GM23248 (cell line): Measurements from ENCODE around the gene C20orf141. TPM values are rescaled to one million over a fixed set of nuclear protein-coding genes. Genes with fewer than 3 reads are reported as not detected.

Experiments used
- DNase-seq: peaks from one replicate; pipeline ENCODE4 v3.0.0-alpha.2; 2015
- H2AFZ ChIP-seq: fragments of 200-600 bp; sonication (generic); 2 replicates; pipeline ENCODE4 v1.6.1; 2016; ENCODE audit warnings: antibody characterized with exemption
- H3F3A ChIP-seq: fragments of 200-600 bp; sonication (generic); 2 replicates; pipeline ENCODE4 v1.6.1; 2016; ENCODE audit warnings: mild to moderate bottlenecking, antibody characterized with exemption, mixed run types; ENCODE audit not compliant: insufficient read depth
- H3K27ac ChIP-seq: fragments of 200-600 bp; sonication (generic); 2 replicates; pipeline ENCODE4 v1.5.1; 2016; ENCODE audit warnings: mild to moderate bottlenecking
- H3K27me3 ChIP-seq: fragments of 200-600 bp; sonication (generic); replicated peaks from 2 replicates; pipeline ENCODE4 v1.6.1; 2016; ENCODE audit warnings: mild to moderate bottlenecking; ENCODE audit not compliant: insufficient read depth
- H3K36me3 ChIP-seq: fragments of 200-600 bp; sonication (generic); 2 replicates; pipeline ENCODE4 v1.6.1; 2016; ENCODE audit warnings: low read depth, mild to moderate bottlenecking
- H3K4me1 ChIP-seq: fragments of 200-600 bp; sonication (generic); 2 replicates; pipeline ENCODE4 v1.6.1; 2016; ENCODE audit warnings: mild to moderate bottlenecking; ENCODE audit not compliant: insufficient read depth
- H3K4me2 ChIP-seq: fragments of 200-600 bp; sonication (generic); one replicate; pipeline ENCODE4 v1.6.1; 2016; ENCODE audit warnings: mild to moderate bottlenecking; ENCODE audit not compliant: unreplicated experiment
- H3K4me3 ChIP-seq: fragments of 200-600 bp; sonication (generic); 2 replicates; pipeline ENCODE4 v1.5.1; 2016; ENCODE audit warnings: mild to moderate bottlenecking
- H3K79me2 ChIP-seq: fragments of 200-600 bp; sonication (generic); 2 replicates; pipeline ENCODE4 v1.6.1; 2016; ENCODE audit warnings: mild to moderate bottlenecking; ENCODE audit not compliant: insufficient read depth
- H3K9ac ChIP-seq: fragments of 200-600 bp; sonication (generic); 2 replicates; pipeline ENCODE4 v1.6.1; 2016; ENCODE audit warnings: mild to moderate bottlenecking
- H3K9me2 ChIP-seq: fragments of 200-600 bp; sonication (generic); 2 replicates; pipeline ENCODE4 v1.6.1; 2016; ENCODE audit warnings: mixed run types, mild to moderate bottlenecking, moderate library complexity; ENCODE audit not compliant: insufficient read depth
- H3K9me3 ChIP-seq: fragments of 200-600 bp; sonication (generic); one replicate; pipeline ENCODE4 v1.6.1; 2017; ENCODE audit warnings: low read depth
- H4K20me1 ChIP-seq: fragments of 200-600 bp; sonication (generic); 2 replicates; pipeline ENCODE4 v1.6.0; 2016; ENCODE audit not compliant: insufficient read depth
- EZH2 ChIP-seq: fragments of 200-600 bp; sonication (generic); IDR thresholded peaks from 2 replicates; pipeline ENCODE4 v1.6.1; 2018; ENCODE audit warnings: antibody characterized with exemption, mild to moderate bottlenecking; ENCODE audit not compliant: insufficient read depth, poor library complexity, severe bottlenecking
- EZH2phosphoT487 ChIP-seq: fragments of 200-600 bp; sonication (generic); IDR thresholded peaks from 2 replicates; pipeline ENCODE4 v1.6.1; 2018; ENCODE audit warnings: antibody characterized with exemption, moderate library complexity, mild to moderate bottlenecking, low read depth; ENCODE audit not compliant: insufficient read depth
- WGBS, 2 experiments: methylation state at CpG; one replicate each; pipeline ENCODE4 v1.1.6; 2015 to 2017; ENCODE audit warnings: low lambda C conversion rate in 2 of 2, low coverage in 1 of 2; ENCODE audit errors: missing lambda C conversion rate in 2 of 2; 5-methylcytosine and 5-hydroxymethylcytosine counted together
- in situ Hi-C: fragments of 300-500 bp; cut with MboI; formaldehyde crosslinking; loops from 2 replicates; pipeline ENCODE4 v1.15.0; 2020
- polyA plus RNA-seq: library from polyadenylated mRNA; unstranded; fragments of >200 nt; fragmentation: Nextera tagmentation; extraction: Ambion mirVana; gene quantifications from 2 replicates; pipeline ENCODE4 v1.2.1, GENCODE V29; 2016
- total RNA-seq: library from RNA; depleted of rRNA; stranded (reverse); fragments of >200 nt; shearing (Covaris generic); gene quantifications from 2 replicates; pipeline ENCODE4 v1.2.3, GENCODE V29; 2014

Gene C20orf141
- total and polyA plus RNA-seq, 2 experiments from 2014 or later = not detected

GRCh38 chr20:2840967-2841531, 26.3 kb downstream of the C20orf141 start:
- peak; percentile 85 for DNase-seq
- WGBS, 2 experiments = 1% methylated on average over 25 to 33 of the region's 33 CpGs
- Histone ChIP-seq H3F3A (no peaks in the 10 kb centered on the region), H3K4me3 (peak overlapping the region; percentile 90), H3K79me2 (peaks cover 40% of the 10 kb centered on the region), H2AFZ (peak overlapping the region; percentile 93), H3K36me3 (no peaks in the 10 kb centered on the region), H3K9ac (peak overlapping the region; percentile 87), H3K27ac (peak overlapping the region; percentile 57), H3K9me2 (no peaks in the 10 kb centered on the region), H3K4me1 (no peaks in the 10 kb centered on the region), H4K20me1 (no peaks in the 10 kb centered on the region), H3K9me3 (no peaks in the 10 kb centered on the region), H3K4me2 (peak overlapping the region; percentile 87), H3K27me3 (no peaks in the 10 kb centered on the region)
- TF ChIP-seq EZH2 (no peak), EZH2phosphoT487 (no peak)
- in situ Hi-C loops = no loop called here

GRCh38 chr20:2845607-2846006, 30.8 kb downstream of the C20orf141 start:
- Histone ChIP-seq H4K20me1 (no peaks in the 10 kb centered on the region), H2AFZ (no peak overlapping the region), H3K4me1 (no peaks in the 10 kb centered on the region), H3K9me2 (no peaks in the 10 kb centered on the region), H3F3A (no peaks in the 10 kb centered on the region), H3K4me2 (no peak overlapping the region), H3K79me2 (peaks cover 30% of the 10 kb centered on the region), H3K27ac (no peak overlapping the region), H3K9me3 (no peaks in the 10 kb centered on the region), H3K4me3 (no peak overlapping the region), H3K9ac (no peak overlapping the region), H3K36me3 (no peaks in the 10 kb centered on the region), H3K27me3 (no peaks in the 10 kb centered on the region)
- DNase-seq = no peak
- TF ChIP-seq EZH2phosphoT487 (no peak), EZH2 (no peak)
- in situ Hi-C loops = no loop called here
- WGBS, 2 experiments = 91 to 100% methylated on average over 2 of the region's 2 CpGs

GRCh38 chr20:2846698-2847097, 31.9 kb downstream of the C20orf141 start:
- Histone ChIP-seq H3K4me2 (no peak overlapping the region), H3K36me3 (no peaks in the 10 kb centered on the region), H3K4me1 (no peaks in the 10 kb centered on the region), H3K27ac (no peak overlapping the region), H3K9me3 (no peaks in the 10 kb centered on the region), H3K79me2 (peaks cover 25% of the 10 kb centered on the region), H4K20me1 (no peaks in the 10 kb centered on the region), H3F3A (no peaks in the 10 kb centered on the region), H3K9me2 (no peaks in the 10 kb centered on the region), H2AFZ (no peak overlapping the region), H3K4me3 (no peak overlapping the region), H3K27me3 (no peaks in the 10 kb centered on the region), H3K9ac (no peak overlapping the region)
- in situ Hi-C loops = no loop called here
- WGBS, 2 experiments = 84 to 89% methylated on average over 5 of the region's 5 CpGs
- no peak for TF ChIP-seq EZH2
- no peak for TF ChIP-seq EZH2phosphoT487
- no peak for DNase-seq

DNA sequence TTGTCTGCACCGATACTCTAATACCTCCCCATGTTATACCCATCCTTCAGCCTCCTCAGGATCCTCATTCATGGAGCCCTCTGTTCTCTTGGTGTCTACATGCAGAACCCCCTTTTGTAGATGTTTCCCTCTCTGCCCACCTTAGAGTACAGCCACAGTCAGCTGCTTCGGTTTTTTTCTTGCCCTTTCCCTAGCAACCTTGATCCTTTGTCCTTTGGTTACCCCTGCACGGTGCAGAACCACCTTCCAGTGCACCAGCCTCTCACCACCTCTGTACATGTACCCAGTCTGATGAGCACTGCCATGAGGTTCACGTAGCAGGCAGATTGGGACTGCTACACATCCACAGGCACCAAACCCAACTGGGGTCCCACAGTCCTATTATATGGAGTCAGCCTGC, 33.0 kb downstream of the C20orf141 start:
- Histone ChIP-seq H2AFZ (no peak overlapping the region), H4K20me1 (no peaks in the 10 kb centered on the region), H3K27ac (no peak overlapping the region), H3K9me2 (no peaks in the 10 kb centered on the region), H3K27me3 (no peaks in the 10 kb centered on the region), H3K4me1 (no peaks in the 10 kb centered on the region), H3F3A (no peaks in the 10 kb centered on the region), H3K36me3 (no peaks in the 10 kb centered on the region), H3K9ac (no peak overlapping the region), H3K4me2 (no peak overlapping the region), H3K4me3 (no peak overlapping the region), H3K9me3 (no peaks in the 10 kb centered on the region), H3K79me2 (peaks cover 14% of the 10 kb centered on the region)
- TF ChIP-seq EZH2 (no peak), EZH2phosphoT487 (no peak)
- WGBS, 2 experiments = 95 to 98% methylated on average over 4 of the region's 4 CpGs
- DNase-seq = no peak
- in situ Hi-C loops = no loop called here
